GM21737 (cell line): ENCODE results near the gene FEM1A.
"Not testable (repeated sequence)": the region's sequence is repeated elsewhere in the genome, so short reads cannot be mapped to it uniquely, and the experiment has no call there.

Experiments used
- ATAC-seq: cut with Tn5 transposase; IDR thresholded peaks from one replicate; pipeline ENCODE4 v1.9.1; 2021; ENCODE audit warnings: mild to moderate bottlenecking, moderate library complexity; ENCODE audit not compliant: unreplicated experiment

Gene FEM1A

DNA sequence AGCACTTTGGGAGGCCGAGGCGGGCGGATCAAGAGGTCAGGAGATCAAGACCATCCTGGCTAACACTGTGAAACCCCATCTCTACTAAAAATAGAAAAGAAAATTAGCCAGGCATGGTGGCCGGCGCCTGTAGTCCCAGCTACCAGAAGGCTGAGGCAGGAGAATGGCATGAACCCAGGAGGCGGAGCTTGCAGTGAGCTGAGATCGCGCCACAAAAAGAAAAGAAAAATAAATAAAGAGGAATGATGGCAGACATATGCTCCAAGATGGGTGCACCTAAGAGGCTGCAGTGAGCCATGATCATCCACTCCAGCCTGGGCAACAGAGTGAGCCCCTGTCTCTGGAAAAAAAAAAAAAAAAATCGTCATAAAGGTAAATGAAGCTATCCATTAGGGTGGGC, 54.4 kb downstream of the FEM1A start:
- ATAC-seq, result not testable (repeated sequence)

- no peak for ATAC-seq
These were observed 55.8 kb downstream of the FEM1A start for GRCh38 chr19:4847190-4847973.

- ATAC-seq, result no peak
These were observed 57.5 kb downstream of the FEM1A start for GRCh38 chr19:4849019-4849418.
